ENCODE results near the gene FCGR3A. TPM values are rescaled to one million over a fixed set of nuclear protein-coding genes. Genes with fewer than 3 reads are reported as not detected.
A peak's percentile ranks its signal among the peaks of the same experiment; 100 is the strongest.
"Not testable (repeated sequence)": the region's sequence is repeated elsewhere in the genome, so short reads cannot be mapped to it uniquely, and the experiment has no call there.

FCGR3A gene
- total and polyA plus RNA-seq, 2 of the 4 experiments (the other 2 are of a cell fraction): not detected

DNA sequence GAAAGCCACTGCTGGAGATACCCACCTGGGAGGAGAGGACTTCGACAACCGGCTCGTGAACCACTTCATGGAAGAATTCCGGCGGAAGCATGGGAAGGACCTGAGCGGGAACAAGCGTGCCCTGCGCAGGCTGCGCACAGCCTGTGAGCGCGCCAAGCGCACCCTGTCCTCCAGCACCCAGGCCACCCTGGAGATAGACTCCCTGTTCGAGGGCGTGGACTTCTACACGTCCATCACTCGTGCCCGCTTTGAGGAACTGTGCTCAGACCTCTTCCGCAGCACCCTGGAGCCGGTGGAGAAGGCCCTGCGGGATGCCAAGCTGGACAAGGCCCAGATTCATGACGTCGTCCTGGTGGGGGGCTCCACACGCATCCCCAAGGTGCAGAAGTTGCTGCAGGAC, 24.3 kb downstream of the FCGR3A start:
- DNase-seq; BruUV-seq (replicated peaks); H4K5ac ChIP-seq (ENCODE audit: low read depth, low read length); H2AK5ac ChIP-seq (ENCODE audit: low read depth, low read length); POLR2A ChIA-PET (ENCODE audit: unreplicated experiment); H3K9ac ChIP-seq (ENCODE audit: low read depth, low read length); H2AK9ac ChIP-seq (replicated peaks; ENCODE audit: low read depth, low read length, poor library complexity); H4K20me1 ChIP-seq (ENCODE audit: insufficient read depth, low read length); H4K8ac ChIP-seq (ENCODE audit: low read depth in 2 of 2, low read length in 2 of 2); dilution Hi-C loops (cut with HindIII; ENCODE audit: low sequenced_read_pairs, unreplicated experiment); ATAC-seq (ENCODE audit: low read depth); H2BK5ac ChIP-seq (ENCODE audit: low read depth, low read length, poor library complexity, severe bottlenecking); H2BK20ac ChIP-seq (ENCODE audit: low read depth, low read length); H3K14ac ChIP-seq (replicated peaks; ENCODE audit: low read depth, low read length); H3K23ac ChIP-seq (ENCODE audit: low read depth, low read length); H2BK15ac ChIP-seq (ENCODE audit: low read depth, low read length); H3K27ac ChIP-seq (ENCODE audit: insufficient read depth, low read length); H3K9me1 ChIP-seq (ENCODE audit: insufficient read depth, low read length); H3K56ac ChIP-seq (ENCODE audit: extremely low read depth, insufficient read depth, low read length); H3K18ac ChIP-seq (ENCODE audit: low read depth, low read length); H3K27me3 ChIP-seq (ENCODE audit: control insufficient read depth, insufficient read depth, low read length); H3K9me3 ChIP-seq (ENCODE audit: control insufficient read depth, insufficient read depth, low read length); H3K79me1 ChIP-seq (ENCODE audit: low read depth in 1 of 2, low read length in 2 of 2); H2BK120ac ChIP-seq (ENCODE audit: low read depth, low read length); H3K36me3 ChIP-seq (ENCODE audit: control insufficient read depth, insufficient read depth, low read length); H2AFZ ChIP-seq (replicated peaks; ENCODE audit: low read length, poor library complexity); H3K4ac ChIP-seq (ENCODE audit: low read depth, low read length); intact Hi-C loops (cut with micrococcal nuclease); in situ Hi-C loops (cut with MboI; ENCODE audit: low sequenced_read_pairs); CTCF ChIA-PET; H3K4me2 ChIP-seq (ENCODE audit: low read depth, low read length); H4K91ac ChIP-seq (ENCODE audit: insufficient read depth, low read depth, low read length); H3K4me1 ChIP-seq (ENCODE audit: control insufficient read depth, insufficient read depth, low read length): not testable (repeated sequence)
- H3K4me3 ChIP-seq (ENCODE audit: insufficient read depth, low read depth, low read length): peak overlapping the region; percentile 59; the same call in 1 of the 2 replicates
- WGBS, 2 experiments (ENCODE audit: extremely low coverage in 2 of 2, insufficient read length in 1 of 2): 19% methylated on average over 3 of the region's 23 CpGs; no CpG with 5 or more reads in 1 of the 2 experiments

DNA sequence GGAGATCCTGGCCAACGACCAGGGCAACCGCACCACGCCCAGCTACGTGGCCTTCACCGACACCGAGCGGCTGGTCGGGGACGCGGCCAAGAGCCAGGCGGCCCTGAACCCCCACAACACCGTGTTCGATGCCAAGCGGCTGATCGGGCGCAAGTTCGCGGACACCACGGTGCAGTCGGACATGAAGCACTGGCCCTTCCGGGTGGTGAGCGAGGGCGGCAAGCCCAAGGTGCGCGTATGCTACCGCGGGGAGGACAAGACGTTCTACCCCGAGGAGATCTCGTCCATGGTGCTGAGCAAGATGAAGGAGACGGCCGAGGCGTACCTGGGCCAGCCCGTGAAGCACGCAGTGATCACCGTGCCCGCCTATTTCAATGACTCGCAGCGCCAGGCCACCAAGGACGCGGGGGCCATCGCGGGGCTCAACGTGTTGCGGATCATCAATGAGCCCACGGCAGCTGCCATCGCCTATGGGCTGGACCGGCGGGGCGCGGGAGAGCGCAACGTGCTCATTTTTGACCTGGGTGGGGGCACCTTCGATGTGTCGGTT, 24.8 kb downstream of the FCGR3A start:
- POLR2A ChIA-PET (ENCODE audit: unreplicated experiment); H3K9ac ChIP-seq (ENCODE audit: low read depth, low read length); H2BK15ac ChIP-seq (ENCODE audit: low read depth, low read length); H2AK9ac ChIP-seq (replicated peaks; ENCODE audit: low read depth, low read length, poor library complexity); H3K18ac ChIP-seq (ENCODE audit: low read depth, low read length); H2BK5ac ChIP-seq (ENCODE audit: low read depth, low read length, poor library complexity, severe bottlenecking); H3K36me3 ChIP-seq (ENCODE audit: control insufficient read depth, insufficient read depth, low read length); H3K9me1 ChIP-seq (ENCODE audit: insufficient read depth, low read length); in situ Hi-C loops (cut with MboI; ENCODE audit: low sequenced_read_pairs); H3K9me3 ChIP-seq (ENCODE audit: control insufficient read depth, insufficient read depth, low read length); H4K5ac ChIP-seq (ENCODE audit: low read depth, low read length); H3K27me3 ChIP-seq (ENCODE audit: control insufficient read depth, insufficient read depth, low read length); H3K27ac ChIP-seq (ENCODE audit: insufficient read depth, low read length); H3K4me1 ChIP-seq (ENCODE audit: control insufficient read depth, insufficient read depth, low read length); CTCF ChIA-PET; H2BK20ac ChIP-seq (ENCODE audit: low read depth, low read length); H3K4ac ChIP-seq (ENCODE audit: low read depth, low read length); H3K56ac ChIP-seq (ENCODE audit: extremely low read depth, insufficient read depth, low read length); H2AK5ac ChIP-seq (ENCODE audit: low read depth, low read length); H4K20me1 ChIP-seq (ENCODE audit: insufficient read depth, low read length); H3K23ac ChIP-seq (ENCODE audit: low read depth, low read length); dilution Hi-C loops (cut with HindIII; ENCODE audit: low sequenced_read_pairs, unreplicated experiment); intact Hi-C loops (cut with micrococcal nuclease); H3K14ac ChIP-seq (replicated peaks; ENCODE audit: low read depth, low read length); DNase-seq; H3K79me1 ChIP-seq (ENCODE audit: low read depth in 1 of 2, low read length in 2 of 2); H4K91ac ChIP-seq (ENCODE audit: insufficient read depth, low read depth, low read length); BruUV-seq (replicated peaks); H2BK120ac ChIP-seq (ENCODE audit: low read depth, low read length): not testable (repeated sequence)
- H2AFZ ChIP-seq (replicated peaks; ENCODE audit: low read length, poor library complexity): peak overlapping the region; percentile 67
- ATAC-seq (ENCODE audit: low read depth): peak; percentile 43
- 5% methylated on average over 18 of the region's 55 CpGs; no CpG with 5 or more reads in 1 of the 2 experiments for WGBS, 2 experiments (ENCODE audit: extremely low coverage in 2 of 2, insufficient read length in 1 of 2)
- peak overlapping the region; percentile 59 for H3K4me3 ChIP-seq (ENCODE audit: insufficient read depth, low read depth, low read length)
- H3K4me2 ChIP-seq (ENCODE audit: low read depth, low read length): peak overlapping the region; percentile 59
- 0 out of 4 replicates have a peak overlapping the region, but pooled peaks of 1 of the 2 experiments have one; percentile 4 for H4K8ac ChIP-seq (ENCODE audit: low read depth in 2 of 2, low read length in 2 of 2)

Data from IMR-90 (cell line).